ENCODE measurements around the gene RGL2.
A peak's percentile ranks its signal among the peaks of the same experiment; 100 is the strongest.

The RGL2 gene

GRCh38 chr6:33330736-33331135 is 32.0 kb upstream of the RGL2 start:
- no peak overlapping the region for H3K27ac ChIP-seq (ENCODE audit: low read length)
- no peaks in the 10 kb centered on the region for H3K36me3 ChIP-seq (ENCODE audit: control insufficient read depth in 2 of 2, insufficient read depth in 2 of 2, low read length in 2 of 2)
- H3K4me3 ChIP-seq (ENCODE audit: low read length in 2 of 2): no peak overlapping the region
- H3K9ac ChIP-seq (ENCODE audit: low read length in 2 of 2): no peak overlapping the region
- no peaks in the 10 kb centered on the region for H3K4me1 ChIP-seq (ENCODE audit: control insufficient read depth, insufficient read depth, low read length)
- H3K9me3 ChIP-seq (ENCODE audit: control insufficient read depth in 2 of 2, low read length in 2 of 2): no peaks in the 10 kb centered on the region
- H3K27me3 ChIP-seq (ENCODE audit: control insufficient read depth in 1 of 2, insufficient read depth in 2 of 2, low read length in 2 of 2): no peaks in the 10 kb centered on the region

- H3K9ac ChIP-seq (ENCODE audit: low read length in 2 of 2): no peak overlapping the region
- H3K4me1 ChIP-seq (ENCODE audit: control insufficient read depth, insufficient read depth, low read length): peaks cover 1% of the 10 kb centered on the region
- H3K27ac ChIP-seq (ENCODE audit: low read length): no peak overlapping the region
- H3K9me3 ChIP-seq (ENCODE audit: control insufficient read depth in 2 of 2, low read length in 2 of 2): no peaks in the 10 kb centered on the region
- no peak overlapping the region for H3K4me3 ChIP-seq (ENCODE audit: low read length in 2 of 2)
- no peaks in the 10 kb centered on the region for H3K36me3 ChIP-seq (ENCODE audit: control insufficient read depth in 2 of 2, insufficient read depth in 2 of 2, low read length in 2 of 2)
- no peaks in the 10 kb centered on the region for H3K27me3 ChIP-seq (ENCODE audit: control insufficient read depth in 1 of 2, insufficient read depth in 2 of 2, low read length in 2 of 2)
These were observed 30.3 kb upstream of the RGL2 start for GRCh38 chr6:33329058-33329457.

GRCh38 chr6:33324125-33324524 is 25.4 kb upstream of the RGL2 start:
- Histone ChIP-seq H3K27me3 (ENCODE audit: control insufficient read depth in 1 of 2, insufficient read depth in 2 of 2, low read length in 2 of 2) (no peaks in the 10 kb centered on the region), H3K36me3 (ENCODE audit: control insufficient read depth in 2 of 2, insufficient read depth in 2 of 2, low read length in 2 of 2) (peaks cover 18 to 19% of the 10 kb centered on the region in 2 donors), H3K4me1 (ENCODE audit: control insufficient read depth, insufficient read depth, low read length) (peaks cover 34% of the 10 kb centered on the region), H3K27ac (ENCODE audit: low read length) (peak overlapping the region; percentile 82), H3K4me3 (ENCODE audit: low read length in 2 of 2) (peak overlapping the region; percentile 82 to 90), H3K9ac (ENCODE audit: low read length in 2 of 2) (peak overlapping the region; percentile 85 to 92), H3K9me3 (ENCODE audit: control insufficient read depth in 2 of 2, low read length in 2 of 2) (no peaks in the 10 kb centered on the region)

GRCh38 chr6:33323623-33323948 is 24.8 kb upstream of the RGL2 start:
- Histone ChIP-seq H3K9me3 (ENCODE audit: control insufficient read depth in 2 of 2, low read length in 2 of 2) (no peaks in the 10 kb centered on the region), H3K4me3 (ENCODE audit: low read length in 2 of 2) (peak overlapping the region; percentile 82 to 90), H3K4me1 (ENCODE audit: control insufficient read depth, insufficient read depth, low read length) (peaks cover 38% of the 10 kb centered on the region), H3K9ac (ENCODE audit: low read length in 2 of 2) (peak overlapping the region; percentile 85 to 92), H3K27me3 (ENCODE audit: control insufficient read depth in 1 of 2, insufficient read depth in 2 of 2, low read length in 2 of 2) (no peaks in the 10 kb centered on the region), H3K36me3 (ENCODE audit: control insufficient read depth in 2 of 2, insufficient read depth in 2 of 2, low read length in 2 of 2) (peaks cover 21 to 24% of the 10 kb centered on the region in 2 donors), H3K27ac (ENCODE audit: low read length) (peak overlapping the region; percentile 82)

- peaks cover 52% of the 10 kb centered on the region for H3K4me1 ChIP-seq (ENCODE audit: control insufficient read depth, insufficient read depth, low read length)
- no peak overlapping the region for H3K9ac ChIP-seq (ENCODE audit: low read length in 2 of 2)
- no peak overlapping the region for H3K27ac ChIP-seq (ENCODE audit: low read length)
- H3K36me3 ChIP-seq (ENCODE audit: control insufficient read depth in 2 of 2, insufficient read depth in 2 of 2, low read length in 2 of 2): peaks cover 21 to 25% of the 10 kb centered on the region in 2 donors
- peak overlapping the region in 1 of 2 donors; percentile 90 for H3K4me3 ChIP-seq (ENCODE audit: low read length in 2 of 2)
- H3K9me3 ChIP-seq (ENCODE audit: control insufficient read depth in 2 of 2, low read length in 2 of 2): no peaks in the 10 kb centered on the region
- H3K27me3 ChIP-seq (ENCODE audit: control insufficient read depth in 1 of 2, insufficient read depth in 2 of 2, low read length in 2 of 2): no peaks in the 10 kb centered on the region
These were observed 22.5 kb upstream of the RGL2 start for GRCh38 chr6:33321227-33321626.

GRCh38 chr6:33320315-33321181 is 21.8 kb upstream of the RGL2 start:
- H3K4me3 ChIP-seq (ENCODE audit: low read length in 2 of 2): no peak overlapping the region
- peak overlapping the region in 1 of 2 donors; percentile 58 for H3K9ac ChIP-seq (ENCODE audit: low read length in 2 of 2)
- H3K36me3 ChIP-seq (ENCODE audit: control insufficient read depth in 2 of 2, insufficient read depth in 2 of 2, low read length in 2 of 2): peaks cover 21 to 25% of the 10 kb centered on the region in 2 donors
- peaks cover 53% of the 10 kb centered on the region for H3K4me1 ChIP-seq (ENCODE audit: control insufficient read depth, insufficient read depth, low read length)
- peak overlapping the region; percentile 41 for H3K27ac ChIP-seq (ENCODE audit: low read length)
- no peaks in the 10 kb centered on the region for H3K27me3 ChIP-seq (ENCODE audit: control insufficient read depth in 1 of 2, insufficient read depth in 2 of 2, low read length in 2 of 2)
- no peaks in the 10 kb centered on the region for H3K9me3 ChIP-seq (ENCODE audit: control insufficient read depth in 2 of 2, low read length in 2 of 2)

- H3K27ac ChIP-seq (ENCODE audit: low read length): peak overlapping the region; percentile 41
- H3K9me3 ChIP-seq (ENCODE audit: control insufficient read depth in 2 of 2, low read length in 2 of 2): no peaks in the 10 kb centered on the region
- no peaks in the 10 kb centered on the region for H3K27me3 ChIP-seq (ENCODE audit: control insufficient read depth in 1 of 2, insufficient read depth in 2 of 2, low read length in 2 of 2)
- peaks cover 21 to 25% of the 10 kb centered on the region in 2 donors for H3K36me3 ChIP-seq (ENCODE audit: control insufficient read depth in 2 of 2, insufficient read depth in 2 of 2, low read length in 2 of 2)
- peaks cover 59% of the 10 kb centered on the region for H3K4me1 ChIP-seq (ENCODE audit: control insufficient read depth, insufficient read depth, low read length)
- H3K4me3 ChIP-seq (ENCODE audit: low read length in 2 of 2): no peak overlapping the region
- H3K9ac ChIP-seq (ENCODE audit: low read length in 2 of 2): no peak overlapping the region
These were observed 21.2 kb upstream of the RGL2 start for GRCh38 chr6:33319939-33320314.

- H3K9ac ChIP-seq (ENCODE audit: low read length in 2 of 2): peak overlapping the region in 1 of 2 donors; percentile 73
- peak overlapping the region; percentile 83 for H3K4me3 ChIP-seq (ENCODE audit: low read length in 2 of 2)
- peak overlapping the region; percentile 81 for H3K27ac ChIP-seq (ENCODE audit: low read length)
- no peaks in the 10 kb centered on the region for H3K27me3 ChIP-seq (ENCODE audit: control insufficient read depth in 1 of 2, insufficient read depth in 2 of 2, low read length in 2 of 2)
- no peaks in the 10 kb centered on the region for H3K9me3 ChIP-seq (ENCODE audit: control insufficient read depth in 2 of 2, low read length in 2 of 2)
- peaks cover 21 to 25% of the 10 kb centered on the region in 2 donors for H3K36me3 ChIP-seq (ENCODE audit: control insufficient read depth in 2 of 2, insufficient read depth in 2 of 2, low read length in 2 of 2)
- peaks cover 60% of the 10 kb centered on the region for H3K4me1 ChIP-seq (ENCODE audit: control insufficient read depth, insufficient read depth, low read length)
These were observed 19.8 kb upstream of the RGL2 start for GRCh38 chr6:33318426-33319073.

GRCh38 chr6:33317669-33318425 is 19.1 kb upstream of the RGL2 start, which contains the start of gene ZBTB22:
Gene ZBTB22 (minus strand): TSS chr6:33317744. CDS start chr6:33316916, 828 bp downstream.
- peaks cover 21 to 25% of the 10 kb centered on the region in 2 donors for H3K36me3 ChIP-seq (ENCODE audit: control insufficient read depth in 2 of 2, insufficient read depth in 2 of 2, low read length in 2 of 2)
- peak within 1 kb of the TSS; percentile 83 for H3K4me3 ChIP-seq (ENCODE audit: low read length in 2 of 2)
- H3K9ac ChIP-seq (ENCODE audit: low read length in 2 of 2): peak within 1 kb of the TSS; percentile 73 to 89
- H3K9me3 ChIP-seq (ENCODE audit: control insufficient read depth in 2 of 2, low read length in 2 of 2): no peaks in the 10 kb centered on the region
- peak within 1 kb of the TSS; percentile 81 for H3K27ac ChIP-seq (ENCODE audit: low read length)
- peaks cover 60% of the 10 kb centered on the region for H3K4me1 ChIP-seq (ENCODE audit: control insufficient read depth, insufficient read depth, low read length)
- no peaks in the 10 kb centered on the region for H3K27me3 ChIP-seq (ENCODE audit: control insufficient read depth in 1 of 2, insufficient read depth in 2 of 2, low read length in 2 of 2)

- no peaks in the 10 kb centered on the region for H3K9me3 ChIP-seq (ENCODE audit: control insufficient read depth in 2 of 2, low read length in 2 of 2)
- H3K27me3 ChIP-seq (ENCODE audit: control insufficient read depth in 1 of 2, insufficient read depth in 2 of 2, low read length in 2 of 2): no peaks in the 10 kb centered on the region
- H3K9ac ChIP-seq (ENCODE audit: low read length in 2 of 2): no peak overlapping the region
- peak overlapping the region; percentile 54 to 60 for H3K4me3 ChIP-seq (ENCODE audit: low read length in 2 of 2)
- peaks cover 64% of the 10 kb centered on the region for H3K4me1 ChIP-seq (ENCODE audit: control insufficient read depth, insufficient read depth, low read length)
- peaks cover 21 to 25% of the 10 kb centered on the region in 2 donors for H3K36me3 ChIP-seq (ENCODE audit: control insufficient read depth in 2 of 2, insufficient read depth in 2 of 2, low read length in 2 of 2)
- H3K27ac ChIP-seq (ENCODE audit: low read length): peak overlapping the region; percentile 81
These were observed 18.6 kb upstream of the RGL2 start for GRCh38 chr6:33317419-33317668.

Data from stomach smooth muscle (tissue), 2 donors.